D721Med (cell line): ENCODE results near the gene C1orf74.

ENCODE experiments used
- DNase-seq: peaks from one replicate; pipeline ENCODE4 v3.0.0; 2011; ENCODE audit warnings: low spot score; ENCODE audit not compliant: insufficient read length
- FAIRE-seq: peaks from 2 replicates; lab custom pipeline; 2011; peaks lifted over from hg19 to GRCh38; lab: Jason Lieb, UNC
- TF ChIP-seq, protein P1 (sequence below): IDR thresholded peaks from 2 replicates; pipeline ENCODE4 v1.5.1; 2012; ENCODE audit warnings: mild to moderate bottlenecking, control low read depth; ENCODE audit not compliant: insufficient read depth; ENCODE audit errors: missing control alignments

Gene C1orf74

GRCh38 chr1:209733409-209734192 is 50.8 kb downstream of the C1orf74 start:
- no peak for FAIRE-seq
- TF ChIP-seq, protein P1, sequence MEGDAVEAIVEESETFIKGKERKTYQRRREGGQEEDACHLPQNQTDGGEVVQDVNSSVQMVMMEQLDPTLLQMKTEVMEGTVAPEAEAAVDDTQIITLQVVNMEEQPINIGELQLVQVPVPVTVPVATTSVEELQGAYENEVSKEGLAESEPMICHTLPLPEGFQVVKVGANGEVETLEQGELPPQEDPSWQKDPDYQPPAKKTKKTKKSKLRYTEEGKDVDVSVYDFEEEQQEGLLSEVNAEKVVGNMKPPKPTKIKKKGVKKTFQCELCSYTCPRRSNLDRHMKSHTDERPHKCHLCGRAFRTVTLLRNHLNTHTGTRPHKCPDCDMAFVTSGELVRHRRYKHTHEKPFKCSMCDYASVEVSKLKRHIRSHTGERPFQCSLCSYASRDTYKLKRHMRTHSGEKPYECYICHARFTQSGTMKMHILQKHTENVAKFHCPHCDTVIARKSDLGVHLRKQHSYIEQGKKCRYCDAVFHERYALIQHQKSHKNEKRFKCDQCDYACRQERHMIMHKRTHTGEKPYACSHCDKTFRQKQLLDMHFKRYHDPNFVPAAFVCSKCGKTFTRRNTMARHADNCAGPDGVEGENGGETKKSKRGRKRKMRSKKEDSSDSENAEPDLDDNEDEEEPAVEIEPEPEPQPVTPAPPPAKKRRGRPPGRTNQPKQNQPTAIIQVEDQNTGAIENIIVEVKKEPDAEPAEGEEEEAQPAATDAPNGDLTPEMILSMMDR = no peak
- DNase-seq = no peak

- FAIRE-seq (no peak), DNase-seq (no peak)
- TF ChIP-seq, protein P1 = no peak
Observed at GRCh38 chr1:209732725-209733124, 51.6 kb downstream of the C1orf74 start.

DNA sequence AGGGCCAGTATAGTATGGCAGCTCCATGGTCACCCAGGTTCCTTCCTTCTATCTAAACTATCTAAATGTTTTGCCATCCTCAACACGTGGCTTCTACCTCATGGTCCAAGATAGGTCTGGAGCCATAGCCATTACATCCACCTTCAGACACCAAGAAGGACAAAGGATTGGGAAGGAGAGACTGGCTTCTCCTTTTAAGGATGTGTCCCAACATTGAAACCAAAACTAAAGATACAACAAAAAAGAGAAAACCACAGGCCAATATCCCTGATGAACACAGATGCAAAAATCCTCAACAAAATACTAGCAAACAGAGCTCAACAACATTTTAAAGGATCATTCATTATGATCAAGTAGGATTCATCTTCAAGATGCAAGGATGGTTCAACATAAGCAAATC is 54.9 kb downstream of the C1orf74 start:
- TF ChIP-seq, protein P1 = no peak
- DNase-seq (no peak), FAIRE-seq (no peak)
